GM21786 (cell line): ENCODE measurements around the gene AJM1.
"Not testable (repeated sequence)": the region's sequence is repeated elsewhere in the genome, so short reads cannot be mapped to it uniquely, and the experiment has no call there.

Experiments used
- ATAC-seq: cut with Tn5 transposase; IDR thresholded peaks from one replicate; pipeline ENCODE4 v1.9.1; 2021; ENCODE audit not compliant: unreplicated experiment

Gene AJM1

GRCh38 chr9:136829981-136830885 lies 12.0 kb upstream of the AJM1 start:
- ATAC-seq = no peak

- ATAC-seq = no peak
These were observed 11.1 kb upstream of the AJM1 start for GRCh38 chr9:136831002-136831719.

GRCh38 chr9:136831720-136832104 lies 10.6 kb upstream of the AJM1 start:
- no peak for ATAC-seq

- no peak for ATAC-seq
These were observed 9.7 kb upstream of the AJM1 start for GRCh38 chr9:136832581-136832980.

GRCh38 chr9:136833381-136834048 lies 8.8 kb upstream of the AJM1 start:
- not testable (repeated sequence) for ATAC-seq

GRCh38 chr9:136835162-136835931 lies 6.9 kb upstream of the AJM1 start:
- no peak for ATAC-seq

- no peak for ATAC-seq
These were observed 6.1 kb upstream of the AJM1 start for GRCh38 chr9:136835932-136836904.

GRCh38 chr9:136837146-136837855 lies 5.0 kb upstream of the AJM1 start:
- no peak for ATAC-seq

- ATAC-seq = not testable (repeated sequence)
These were observed 4.4 kb upstream of the AJM1 start for GRCh38 chr9:136837856-136838277.

- ATAC-seq = no peak
These were observed 3.7 kb upstream of the AJM1 start for GRCh38 chr9:136838314-136839228.

- ATAC-seq = no peak
These were observed 2.8 kb upstream of the AJM1 start for GRCh38 chr9:136839229-136840139.

- ATAC-seq = no peak
These were observed 2.0 kb upstream of the AJM1 start for GRCh38 chr9:136840140-136840876.

- no peak for ATAC-seq
These were observed 1.2 kb upstream of the AJM1 start for GRCh38 chr9:136840877-136841645.

- not testable (repeated sequence) for ATAC-seq
These were observed 465 bp upstream of the AJM1 start for GRCh38 chr9:136841646-136842379.
